GM21515 (cell line): ENCODE results near the gene EPM2A.
"Not testable (repeated sequence)": the region's sequence is repeated elsewhere in the genome, so short reads cannot be mapped to it uniquely, and the experiment has no call there.

Experiments
- ATAC-seq: cut with Tn5 transposase; IDR thresholded peaks from one replicate; pipeline ENCODE4 v1.9.1; 2021; ENCODE audit not compliant: unreplicated experiment

The EPM2A gene

GRCh38 chr6:145735356-145736165, at the start of gene EPM2A:
TSS of gene EPM2A (minus strand) at chr6:145735520. CDS start at chr6:145735498, 22 bp downstream.
- peak; percentile 83 for ATAC-seq

- peak; percentile 80 for ATAC-seq
Observed at GRCh38 chr6:145784683-145785082, 49.4 kb upstream of the EPM2A start.

- no peak for ATAC-seq
Observed at GRCh38 chr6:145783796-145784195, 48.5 kb upstream of the EPM2A start.

DNA sequence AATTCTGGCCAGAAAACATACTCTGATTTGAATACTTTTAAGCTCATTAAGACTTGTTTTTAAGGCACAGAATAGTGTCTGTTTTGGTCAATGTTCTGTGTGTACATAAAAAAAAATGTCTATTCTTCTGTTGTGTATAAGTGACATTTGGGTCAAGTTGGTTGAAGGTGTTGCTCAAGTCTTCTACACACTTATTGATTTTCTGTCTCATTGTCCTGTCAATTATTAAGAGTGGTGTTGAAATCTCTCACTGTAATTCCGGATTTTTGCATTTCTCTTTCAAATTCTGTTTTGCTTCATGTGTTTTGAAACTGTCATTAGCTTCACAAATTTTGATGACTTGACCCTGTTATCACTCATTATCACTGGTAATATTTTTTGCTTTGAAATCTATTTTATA, 37.5 kb upstream of the EPM2A start:
- ATAC-seq, result no peak

GRCh38 chr6:145765449-145765848, 30.1 kb upstream of the EPM2A start:
- ATAC-seq, result no peak

DNA sequence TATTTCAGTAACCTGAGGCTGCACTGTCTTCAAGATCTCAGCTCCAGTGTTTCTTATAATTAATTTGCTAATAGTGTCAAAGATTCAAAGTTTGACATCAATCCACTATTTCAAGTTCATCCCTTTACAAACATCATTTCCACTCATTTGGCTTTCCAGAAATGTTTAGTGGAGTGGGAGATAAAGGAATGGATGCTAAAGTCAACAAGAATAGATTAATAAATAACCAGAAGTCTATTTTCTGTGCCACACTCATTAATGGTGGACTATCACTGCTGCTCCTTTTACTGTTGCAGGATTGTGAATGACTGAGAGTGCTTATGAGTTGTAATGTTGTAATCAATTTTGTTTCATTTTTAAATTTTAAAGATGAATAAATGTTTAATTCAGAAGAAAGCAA, 28.4 kb upstream of the EPM2A start:
- no peak for ATAC-seq

DNA sequence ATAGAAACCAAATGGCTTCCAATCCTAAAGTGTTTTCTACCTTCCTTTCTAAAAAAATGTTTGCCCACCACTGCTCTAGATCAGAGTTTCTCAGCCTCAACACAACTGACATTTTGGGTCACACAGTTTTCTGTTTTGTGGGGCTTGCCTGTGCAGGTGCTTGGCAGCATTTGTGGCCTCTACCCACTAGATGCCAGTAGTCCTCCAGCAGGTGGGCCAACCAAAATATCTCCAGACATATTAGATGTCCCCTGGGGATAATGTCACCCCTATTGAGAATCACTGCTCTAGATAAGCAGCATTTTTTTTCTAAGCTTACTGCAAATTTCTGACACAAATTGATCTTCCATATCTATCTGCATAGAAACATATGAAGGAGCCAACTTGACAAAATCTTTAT, 26.3 kb upstream of the EPM2A start:
- ATAC-seq, result no peak

- no peak for ATAC-seq
Observed at GRCh38 chr6:145758113-145758512, 22.8 kb upstream of the EPM2A start.

- ATAC-seq, result no peak
Observed at GRCh38 chr6:145756170-145756662, 20.9 kb upstream of the EPM2A start.

GRCh38 chr6:145755682-145756081, 20.4 kb upstream of the EPM2A start:
- ATAC-seq, result no peak

DNA sequence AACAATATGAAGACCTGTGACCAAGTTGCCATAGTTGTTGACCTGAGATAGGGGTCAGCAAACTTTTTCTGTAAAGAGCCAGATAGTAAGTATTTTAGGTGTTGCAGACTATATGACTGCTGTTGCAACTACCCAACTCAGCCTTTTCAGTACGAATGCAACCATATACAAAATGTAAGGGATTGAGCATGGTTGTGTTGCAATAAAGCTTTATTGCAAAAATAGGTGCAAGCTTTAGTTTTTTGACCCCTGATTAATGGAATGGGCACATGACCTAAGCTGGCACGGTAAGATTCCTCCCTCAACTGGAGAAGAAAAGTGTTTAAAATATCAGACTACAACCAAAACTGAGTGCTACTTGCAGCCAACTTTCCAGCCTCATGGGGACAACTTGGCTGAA, 17.3 kb upstream of the EPM2A start:
- ATAC-seq, result no peak

DNA sequence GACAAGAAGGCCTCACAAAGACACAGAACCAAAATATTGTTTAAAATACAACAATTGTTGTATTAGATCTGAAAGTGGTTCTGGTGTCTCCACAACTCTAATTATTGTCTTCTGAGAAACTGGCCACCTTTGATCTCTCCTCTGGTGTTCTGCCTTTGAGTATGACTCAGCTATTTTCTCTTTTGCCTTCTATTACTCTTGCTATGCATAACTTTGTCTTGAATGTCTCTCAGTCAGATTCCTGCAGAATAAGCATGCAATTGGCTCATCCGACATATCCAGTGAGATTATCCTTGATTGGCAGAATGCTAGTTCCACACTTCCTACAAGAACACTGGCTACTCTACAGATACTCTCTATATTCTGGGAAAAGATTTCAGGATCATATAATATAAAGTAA, 14.3 kb upstream of the EPM2A start:
- ATAC-seq, result no peak

DNA sequence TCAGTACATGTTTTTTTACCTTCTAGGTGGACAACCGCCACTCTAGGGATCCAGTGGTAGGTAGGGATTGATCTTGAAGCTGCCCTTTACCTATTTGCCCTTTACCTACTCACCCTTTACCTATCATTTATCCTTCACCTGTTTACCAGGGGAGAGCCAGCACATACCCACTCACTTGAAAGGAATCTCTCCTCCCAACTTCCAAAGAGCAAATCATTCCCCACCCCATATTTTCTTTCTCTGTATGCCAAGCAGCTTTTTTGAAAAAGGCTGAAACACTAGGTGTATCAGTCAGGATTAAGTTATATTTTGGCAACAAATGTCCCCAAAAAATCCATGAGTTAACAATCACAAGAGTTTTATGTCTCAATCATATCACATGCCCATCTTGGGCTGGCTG, 10.5 kb upstream of the EPM2A start:
- no peak for ATAC-seq

GRCh38 chr6:145744619-145745018, 9.3 kb upstream of the EPM2A start:
- ATAC-seq, result no peak

- ATAC-seq, result no peak
Observed at GRCh38 chr6:145743332-145743731, 8.0 kb upstream of the EPM2A start.

DNA sequence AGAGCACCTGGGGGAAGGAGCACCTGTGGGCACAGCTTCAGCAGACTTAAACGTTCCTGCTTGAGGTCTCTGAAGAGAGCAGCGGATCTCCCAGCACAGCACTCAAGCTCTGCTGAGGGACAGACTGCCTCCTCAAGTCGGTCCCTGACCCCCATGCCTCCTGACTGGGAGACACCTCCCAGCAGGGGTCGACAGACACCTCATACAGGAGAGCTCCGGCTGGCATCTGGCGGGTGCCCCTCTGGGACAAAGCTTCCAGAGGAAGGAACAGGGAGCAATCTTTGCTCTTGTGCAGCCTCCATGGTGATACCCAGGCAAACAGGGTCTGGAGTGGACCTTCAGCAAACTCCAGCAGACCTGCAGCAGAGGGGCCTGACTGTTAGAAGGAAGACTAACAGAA, 7.2 kb upstream of the EPM2A start:
- not testable (repeated sequence) for ATAC-seq

DNA sequence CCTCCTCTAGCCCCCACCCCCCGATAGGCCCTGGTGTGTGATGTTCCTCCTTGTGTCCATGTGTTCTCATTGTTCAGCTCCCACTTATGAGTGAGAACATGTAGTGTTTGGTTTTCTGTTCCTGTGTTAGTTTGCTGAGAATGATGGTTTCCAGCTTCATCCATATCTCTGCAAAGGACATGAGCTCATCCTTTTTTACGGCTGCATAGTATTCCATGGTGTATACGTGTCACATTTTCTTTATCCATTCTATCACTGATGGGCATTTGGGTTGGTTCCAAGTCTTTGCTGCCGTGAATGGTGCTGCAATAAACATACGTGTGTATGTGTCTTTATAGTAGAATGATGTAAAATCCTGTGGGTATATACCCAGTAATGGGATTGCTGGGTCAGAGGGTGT, 4.4 kb upstream of the EPM2A start:
- ATAC-seq, result not testable (repeated sequence)

GRCh38 chr6:145738265-145738664, 2.9 kb upstream of the EPM2A start:
- no peak for ATAC-seq

GRCh38 chr6:145736661-145737144, 1.4 kb upstream of the EPM2A start:
- no peak for ATAC-seq

- ATAC-seq, result peak; percentile 71
Observed at GRCh38 chr6:145734486-145735355, 599 bp downstream of the EPM2A start.

DNA sequence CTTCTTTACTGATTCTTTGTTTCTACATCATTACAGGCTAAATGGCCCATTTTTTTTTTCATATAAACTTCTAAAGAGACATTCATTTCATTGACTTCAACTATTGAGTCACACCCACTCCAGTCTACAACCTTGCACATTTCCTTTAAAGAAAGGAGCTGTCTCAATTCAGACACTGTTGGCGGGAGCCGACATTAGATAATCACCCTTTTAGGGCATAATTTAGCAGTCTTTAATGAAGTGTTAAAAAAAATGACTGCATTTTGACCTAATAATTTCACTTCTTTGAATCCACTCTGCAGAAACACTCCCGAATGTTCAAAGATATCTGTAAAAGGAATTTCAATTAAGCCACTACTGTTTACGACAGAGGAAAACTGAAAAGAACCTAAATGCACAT, 1.5 kb downstream of the EPM2A start:
- ATAC-seq, result no peak

GRCh38 chr6:145733207-145733606, 2.1 kb downstream of the EPM2A start:
- no peak for ATAC-seq
